ENCODE measurements around the gene P2RX5.

Gene P2RX5

DNA sequence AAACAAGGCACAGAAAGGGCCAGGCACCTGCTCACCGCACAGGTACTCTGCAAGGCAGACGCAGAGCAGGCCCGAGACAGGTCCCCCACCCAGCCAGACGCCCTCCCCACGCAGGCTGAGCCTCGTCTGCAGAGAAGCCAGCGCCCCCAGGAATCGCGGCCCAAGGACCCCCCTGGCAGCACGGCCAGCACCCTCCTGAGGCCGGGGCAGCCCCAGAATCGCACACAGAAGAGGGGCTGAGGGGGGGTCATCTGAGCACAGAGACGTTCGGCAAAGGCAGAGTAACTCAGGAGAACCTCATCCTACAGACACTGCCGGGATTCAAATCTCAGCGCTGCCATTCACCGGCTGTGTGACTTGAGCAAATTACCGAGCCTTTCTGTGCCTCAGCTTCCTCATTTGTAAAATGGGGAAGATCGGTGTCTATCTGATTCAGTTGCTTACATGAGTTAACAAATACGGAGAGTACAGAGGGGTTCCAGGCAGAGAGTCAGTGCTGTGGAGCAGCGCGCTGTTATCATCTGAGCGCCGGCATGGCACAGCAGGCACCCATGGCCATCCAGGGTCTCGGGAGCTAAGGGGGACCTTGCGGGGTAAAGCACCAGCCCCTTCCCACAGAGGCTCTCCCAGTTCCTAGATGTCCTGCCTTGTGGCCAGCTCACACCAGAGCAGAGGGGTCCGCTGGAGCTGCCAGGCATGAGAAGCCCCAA lies 17.0 kb downstream of the P2RX5 start:
- H3K9me3 ChIP-seq (ENCODE audit: insufficient read depth, low read length): no peaks in the 10 kb centered on the region
- H3K9ac ChIP-seq (ENCODE audit: low read length): no peak overlapping the region
- H3K4me1 ChIP-seq (ENCODE audit: low read length): peaks cover 3% of the 10 kb centered on the region
- H3K27me3 ChIP-seq (ENCODE audit: low read depth, low read length): no peaks in the 10 kb centered on the region
- no peak overlapping the region for H3K27ac ChIP-seq (ENCODE audit: low read length)
- no peaks in the 10 kb centered on the region for H3K79me2 ChIP-seq (ENCODE audit: low read length)
- H2AFZ ChIP-seq (ENCODE audit: low read depth, low read length): no peak overlapping the region
- no peaks in the 10 kb centered on the region for H4K20me1 ChIP-seq (ENCODE audit: insufficient read depth, low read length)
- no peak overlapping the region for H3K4me3 ChIP-seq (ENCODE audit: low read length)
- no peak overlapping the region for H3K4me2 ChIP-seq (ENCODE audit: low read length)
- peaks cover 5% of the 10 kb centered on the region for H3K36me3 ChIP-seq (replicated peaks; ENCODE audit: low read depth, low read length)
- no peak for TF ChIP-seq EZH2phosphoT487 (IDR thresholded peaks at IDR 0.05; ENCODE audit: low read depth)
- TF ChIP-seq, protein P1, sequence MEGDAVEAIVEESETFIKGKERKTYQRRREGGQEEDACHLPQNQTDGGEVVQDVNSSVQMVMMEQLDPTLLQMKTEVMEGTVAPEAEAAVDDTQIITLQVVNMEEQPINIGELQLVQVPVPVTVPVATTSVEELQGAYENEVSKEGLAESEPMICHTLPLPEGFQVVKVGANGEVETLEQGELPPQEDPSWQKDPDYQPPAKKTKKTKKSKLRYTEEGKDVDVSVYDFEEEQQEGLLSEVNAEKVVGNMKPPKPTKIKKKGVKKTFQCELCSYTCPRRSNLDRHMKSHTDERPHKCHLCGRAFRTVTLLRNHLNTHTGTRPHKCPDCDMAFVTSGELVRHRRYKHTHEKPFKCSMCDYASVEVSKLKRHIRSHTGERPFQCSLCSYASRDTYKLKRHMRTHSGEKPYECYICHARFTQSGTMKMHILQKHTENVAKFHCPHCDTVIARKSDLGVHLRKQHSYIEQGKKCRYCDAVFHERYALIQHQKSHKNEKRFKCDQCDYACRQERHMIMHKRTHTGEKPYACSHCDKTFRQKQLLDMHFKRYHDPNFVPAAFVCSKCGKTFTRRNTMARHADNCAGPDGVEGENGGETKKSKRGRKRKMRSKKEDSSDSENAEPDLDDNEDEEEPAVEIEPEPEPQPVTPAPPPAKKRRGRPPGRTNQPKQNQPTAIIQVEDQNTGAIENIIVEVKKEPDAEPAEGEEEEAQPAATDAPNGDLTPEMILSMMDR (IDR thresholded peaks at IDR 0.05; ENCODE audit: low read depth, low read length): no peak

DNA sequence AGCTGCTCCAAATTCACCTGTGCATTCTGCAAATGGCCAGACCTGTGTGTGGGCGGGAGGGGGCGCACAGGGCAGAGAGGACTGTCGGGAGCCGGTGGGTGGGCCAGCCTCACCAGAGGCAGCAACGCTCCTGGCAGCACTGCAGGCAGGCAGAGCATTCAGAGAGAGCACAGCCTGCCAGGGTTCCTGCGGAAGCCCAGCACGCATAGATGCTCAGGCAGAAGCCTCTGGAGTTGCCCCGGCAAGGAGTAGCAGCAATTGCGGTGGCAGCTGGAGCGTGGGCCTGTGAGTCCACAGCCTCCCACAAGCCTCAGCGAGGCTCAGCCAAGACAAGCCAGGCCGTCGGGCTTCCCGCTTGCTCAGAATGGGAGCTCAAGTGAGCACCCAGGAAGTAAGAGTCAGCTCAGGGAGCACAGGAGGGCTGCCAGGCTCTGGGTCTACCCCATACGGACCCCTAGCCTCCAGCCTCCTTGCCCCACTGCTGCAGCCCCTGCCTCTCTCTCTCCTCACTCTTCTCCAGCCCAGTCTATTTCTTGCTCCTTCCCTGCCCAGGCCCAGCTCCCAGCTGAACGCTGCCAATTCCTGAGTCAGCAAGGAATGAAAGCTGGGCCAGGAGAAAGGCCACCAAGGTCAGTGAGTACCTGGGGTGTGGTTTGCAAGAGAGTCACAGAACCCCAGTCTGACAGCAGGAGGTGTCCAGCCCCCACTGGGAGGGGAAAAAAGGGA lies 17.7 kb downstream of the P2RX5 start:
- Histone ChIP-seq H3K79me2 (ENCODE audit: low read length) (no peaks in the 10 kb centered on the region), H3K4me2 (ENCODE audit: low read length) (no peak overlapping the region), H3K36me3 (replicated peaks; ENCODE audit: low read depth, low read length) (peaks cover 5% of the 10 kb centered on the region), H3K4me3 (ENCODE audit: low read length) (no peak overlapping the region), H4K20me1 (ENCODE audit: insufficient read depth, low read length) (no peaks in the 10 kb centered on the region), H3K27ac (ENCODE audit: low read length) (no peak overlapping the region), H2AFZ (ENCODE audit: low read depth, low read length) (no peak overlapping the region), H3K4me1 (ENCODE audit: low read length) (peaks cover 3% of the 10 kb centered on the region), H3K27me3 (ENCODE audit: low read depth, low read length) (no peaks in the 10 kb centered on the region), H3K9me3 (ENCODE audit: insufficient read depth, low read length) (no peaks in the 10 kb centered on the region), H3K9ac (ENCODE audit: low read length) (no peak overlapping the region)
- TF ChIP-seq EZH2phosphoT487 (IDR thresholded peaks at IDR 0.05; ENCODE audit: low read depth): no peak
- TF ChIP-seq, protein P1 (IDR thresholded peaks at IDR 0.05; ENCODE audit: low read depth, low read length): no peak

DNA sequence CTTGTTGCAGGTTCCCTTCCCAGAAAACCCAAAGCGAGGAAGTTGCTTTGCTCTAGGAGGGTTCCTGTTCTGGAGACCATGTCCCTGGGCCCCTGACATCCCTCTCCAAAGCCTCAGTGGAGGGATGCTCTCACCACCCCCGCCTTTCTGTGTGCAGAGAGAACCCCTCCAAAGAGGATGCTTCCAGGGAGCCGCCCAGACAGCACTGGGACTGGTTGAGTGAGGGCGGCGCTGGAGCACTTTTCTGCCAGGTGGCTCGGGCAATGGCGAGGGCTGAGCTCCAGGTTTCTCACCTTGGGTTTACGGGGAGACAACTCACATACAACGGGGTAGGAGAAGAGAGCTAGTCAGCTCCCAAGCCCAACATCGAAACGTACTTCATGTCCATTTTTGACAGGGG lies 20.1 kb downstream of the P2RX5 start:
- no peaks in the 10 kb centered on the region for H3K79me2 ChIP-seq (ENCODE audit: low read length)
- H3K4me3 ChIP-seq (ENCODE audit: low read length): no peak overlapping the region
- TF ChIP-seq, protein P1 (IDR thresholded peaks at IDR 0.05; ENCODE audit: low read depth, low read length): no peak
- no peak for TF ChIP-seq EZH2phosphoT487 (IDR thresholded peaks at IDR 0.05; ENCODE audit: low read depth)
- no peak overlapping the region for H2AFZ ChIP-seq (ENCODE audit: low read depth, low read length)
- no peaks in the 10 kb centered on the region for H3K27me3 ChIP-seq (ENCODE audit: low read depth, low read length)
- no peaks in the 10 kb centered on the region for H4K20me1 ChIP-seq (ENCODE audit: insufficient read depth, low read length)
- no peaks in the 10 kb centered on the region for H3K36me3 ChIP-seq (replicated peaks; ENCODE audit: low read depth, low read length)
- H3K4me1 ChIP-seq (ENCODE audit: low read length): no peaks in the 10 kb centered on the region
- H3K9ac ChIP-seq (ENCODE audit: low read length): no peak overlapping the region
- no peak overlapping the region for H3K4me2 ChIP-seq (ENCODE audit: low read length)
- no peaks in the 10 kb centered on the region for H3K9me3 ChIP-seq (ENCODE audit: insufficient read depth, low read length)
- H3K27ac ChIP-seq (ENCODE audit: low read length): no peak overlapping the region

DNA sequence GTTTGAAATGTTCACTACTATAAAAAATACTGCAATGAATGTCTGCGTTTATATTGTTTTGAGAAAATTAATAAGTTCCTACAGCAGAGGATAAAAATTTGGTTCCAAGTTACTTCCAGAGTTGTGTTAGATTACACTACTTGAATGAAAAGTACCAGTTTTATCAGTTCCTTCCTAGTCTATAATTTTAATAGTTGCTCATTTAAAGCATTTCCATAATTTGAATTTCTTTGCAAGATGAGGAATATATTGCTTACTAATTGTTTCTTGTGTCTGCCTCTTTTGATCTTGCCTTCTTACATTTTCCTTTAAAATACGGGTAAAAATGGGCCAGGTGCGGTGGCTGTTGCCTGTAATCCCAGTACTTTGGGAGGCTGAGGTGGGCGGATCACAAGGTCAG lies 23.4 kb downstream of the P2RX5 start:
- Histone ChIP-seq H3K9ac (ENCODE audit: low read length) (no peak overlapping the region), H3K4me2 (ENCODE audit: low read length) (no peak overlapping the region), H3K27me3 (ENCODE audit: low read depth, low read length) (no peaks in the 10 kb centered on the region), H3K4me1 (ENCODE audit: low read length) (peaks cover 6% of the 10 kb centered on the region; the same call in 1 of the 2 replicates), H4K20me1 (ENCODE audit: insufficient read depth, low read length) (no peaks in the 10 kb centered on the region), H3K27ac (ENCODE audit: low read length) (no peak overlapping the region), H2AFZ (ENCODE audit: low read depth, low read length) (no peak overlapping the region), H3K9me3 (ENCODE audit: insufficient read depth, low read length) (no peaks in the 10 kb centered on the region), H3K79me2 (ENCODE audit: low read length) (peaks cover 18% of the 10 kb centered on the region), H3K36me3 (replicated peaks; ENCODE audit: low read depth, low read length) (no peaks in the 10 kb centered on the region), H3K4me3 (ENCODE audit: low read length) (no peak overlapping the region)
- TF ChIP-seq EZH2phosphoT487 (IDR thresholded peaks at IDR 0.05; ENCODE audit: low read depth): no peak
- TF ChIP-seq, protein P1 (IDR thresholded peaks at IDR 0.05; ENCODE audit: low read depth, low read length): no peak

Measured in OCI-LY3 (cell line).